NOMO-1 treated with dmso at 0.1 percent for 144 hours (cell line): ENCODE measurements around the gene GRM4.
A peak's percentile ranks its signal among the peaks of the same experiment; 100 is the strongest.

ENCODE experiments used
- DNase-seq: peaks from one replicate; lab custom pipeline; 2025; ENCODE audit not compliant: unreplicated experiment; lab: John Stamatoyannopoulos, UW

Gene GRM4

DNA sequence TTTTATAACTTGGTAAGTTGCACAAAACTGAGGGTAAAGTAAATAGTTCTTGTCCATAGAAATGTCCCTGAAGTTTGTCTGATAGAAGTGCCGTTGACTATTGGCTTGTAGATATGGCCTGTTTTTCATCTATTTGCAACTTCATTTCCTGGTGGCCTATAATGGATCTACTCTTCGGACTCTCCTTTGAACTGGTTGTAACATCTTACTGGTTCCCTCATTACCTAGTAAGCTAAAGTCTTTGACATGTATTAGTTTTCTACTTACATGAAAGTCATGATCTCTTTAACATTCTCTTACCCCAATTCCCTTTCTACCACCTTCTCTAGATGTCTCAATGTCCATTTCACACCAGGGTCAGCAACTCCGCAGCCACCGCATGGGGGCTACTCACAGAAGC, 146.3 kb downstream of the GRM4 start:
- DNase-seq, result no peak

DNA sequence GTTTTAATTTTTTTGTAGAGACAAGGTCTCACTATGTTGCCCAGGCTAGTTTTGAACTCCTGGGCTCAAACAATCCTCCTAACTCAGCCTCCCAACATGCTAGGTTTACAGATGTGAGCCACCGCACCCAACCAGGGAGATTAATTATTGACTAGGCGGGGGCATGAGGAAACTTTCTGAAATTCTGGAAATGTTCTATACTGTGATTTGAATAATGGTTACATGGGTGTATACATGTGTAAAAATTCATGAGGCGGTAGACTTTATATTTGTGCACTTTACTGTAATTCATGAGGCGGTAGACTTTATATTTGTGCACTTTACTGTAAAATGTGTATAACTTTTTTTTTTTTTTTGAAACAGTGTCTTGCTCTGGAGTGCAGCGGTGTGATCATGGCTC, 147.2 kb downstream of the GRM4 start:
- DNase-seq, result no peak

DNA sequence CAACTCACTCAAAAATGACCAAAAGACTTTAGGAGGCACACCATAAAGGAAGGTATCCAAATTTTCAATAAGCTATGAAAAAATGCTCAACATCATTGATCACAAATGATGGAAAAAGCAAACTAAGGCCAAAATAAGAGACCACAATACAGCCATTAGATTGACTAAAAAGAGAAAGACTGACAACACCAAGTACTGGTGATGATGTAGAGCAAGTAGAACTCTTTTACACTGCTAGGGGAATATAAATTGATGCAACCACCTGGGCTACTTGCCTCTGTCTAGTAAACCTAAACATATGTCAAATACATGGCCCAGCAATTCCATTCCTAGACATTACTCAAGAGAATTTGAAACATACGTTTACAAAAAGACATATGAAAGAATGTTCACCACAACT, 148.6 kb downstream of the GRM4 start:
- no peak for DNase-seq

DNA sequence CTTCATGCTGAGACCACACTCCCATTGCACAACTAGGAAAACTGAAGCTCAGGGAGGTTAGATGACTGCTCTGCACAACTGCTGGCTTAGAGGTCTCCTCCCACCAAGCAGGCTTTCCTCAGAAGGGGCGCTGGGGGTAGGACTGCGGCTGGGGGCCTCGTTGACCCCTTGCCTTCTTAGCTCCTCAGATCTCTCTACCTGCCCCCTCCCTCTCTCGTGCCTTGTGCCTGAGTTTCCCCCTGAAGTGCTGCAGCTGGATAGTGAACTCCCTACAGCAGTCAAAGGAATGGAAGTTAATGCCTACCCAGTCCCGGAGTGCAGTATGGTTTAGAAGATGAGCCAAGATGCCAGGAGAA, 149.8 kb downstream of the GRM4 start:
- no peak for DNase-seq

GRCh38 chr6:33995309-33996119, 150.4 kb downstream of the GRM4 start:
- peak; percentile 46 for DNase-seq

DNA sequence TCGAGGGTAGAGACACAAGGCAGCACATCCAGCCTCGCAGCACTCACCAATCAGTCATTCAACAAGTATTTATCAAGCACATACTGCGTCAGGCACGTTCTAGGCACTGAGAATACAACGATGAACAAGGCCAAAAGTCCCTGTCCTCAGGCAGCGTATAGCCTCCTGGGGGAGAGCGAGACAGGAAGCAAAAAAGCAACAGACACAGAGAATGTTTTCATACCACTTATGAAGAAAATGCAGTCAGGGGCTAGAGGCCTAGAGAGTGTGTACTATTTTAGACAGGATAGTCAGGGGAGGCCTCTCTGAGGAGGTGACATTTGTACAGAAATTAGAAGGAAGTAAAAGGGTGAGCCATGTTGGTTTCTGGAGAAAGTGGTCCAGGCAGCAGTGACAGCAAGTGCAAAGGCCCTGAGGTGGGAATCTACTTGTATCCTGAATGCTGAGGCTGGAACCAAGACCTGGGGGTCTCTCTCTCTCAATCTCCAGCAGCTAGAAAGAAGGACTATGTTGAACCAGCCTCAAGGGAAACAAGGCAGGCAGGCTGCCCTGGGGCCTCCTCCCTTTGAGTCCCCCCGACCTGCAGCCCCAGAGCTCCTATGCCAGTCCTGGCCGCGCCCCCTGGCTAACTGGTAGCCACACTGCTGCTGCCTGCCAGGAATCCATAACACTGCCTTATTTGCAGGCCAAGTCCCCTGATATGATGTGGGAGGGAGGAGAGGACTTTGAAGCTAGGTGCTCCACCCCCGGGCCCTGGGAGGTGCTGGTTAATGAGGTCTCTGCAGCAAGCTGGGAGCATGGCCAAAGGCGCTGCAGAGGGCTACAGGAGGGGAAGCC, 151.2 kb downstream of the GRM4 start:
- no peak for DNase-seq

DNA sequence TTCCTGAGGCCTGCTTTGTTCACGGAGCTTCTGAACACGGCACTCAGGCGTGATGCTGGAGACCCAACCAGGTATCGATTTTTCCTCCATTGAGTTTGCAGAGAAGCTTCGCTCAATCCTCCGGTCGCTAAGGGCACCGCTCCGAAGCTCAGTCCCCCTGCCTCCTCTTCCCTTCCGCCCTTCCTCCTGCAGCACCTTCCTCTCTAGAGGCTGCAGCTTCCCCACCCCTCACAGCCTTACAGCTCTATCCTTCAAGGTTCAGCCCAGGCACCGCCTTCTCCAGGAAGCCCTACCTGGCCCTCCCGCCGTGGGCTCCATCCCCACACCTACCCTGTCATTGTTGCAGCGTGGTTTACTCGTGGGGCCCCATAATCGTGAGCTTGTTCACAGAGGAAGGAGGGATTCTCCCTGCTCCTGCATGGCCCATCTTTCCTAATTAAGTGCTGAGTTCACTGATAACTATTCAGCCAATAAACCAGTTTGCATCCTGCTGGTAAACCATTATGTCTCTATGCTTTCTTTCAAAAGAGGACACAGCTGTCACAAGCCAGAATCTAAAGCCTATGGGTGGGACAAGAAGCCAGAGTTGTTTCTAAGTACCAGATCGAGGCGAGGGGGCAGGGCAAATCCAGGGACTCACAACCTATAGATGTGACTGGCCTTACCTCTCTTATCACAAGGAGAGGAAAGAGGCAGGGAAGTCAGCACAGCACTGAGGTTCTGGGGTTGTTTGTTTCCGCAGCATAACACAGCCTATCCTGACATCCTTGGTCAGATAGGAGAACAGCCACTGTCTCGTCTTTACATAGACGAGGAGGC, 152.0 kb downstream of the GRM4 start:
- no peak for DNase-seq

GRCh38 chr6:33993091-33993490, 152.8 kb downstream of the GRM4 start:
- DNase-seq, result no peak

DNA sequence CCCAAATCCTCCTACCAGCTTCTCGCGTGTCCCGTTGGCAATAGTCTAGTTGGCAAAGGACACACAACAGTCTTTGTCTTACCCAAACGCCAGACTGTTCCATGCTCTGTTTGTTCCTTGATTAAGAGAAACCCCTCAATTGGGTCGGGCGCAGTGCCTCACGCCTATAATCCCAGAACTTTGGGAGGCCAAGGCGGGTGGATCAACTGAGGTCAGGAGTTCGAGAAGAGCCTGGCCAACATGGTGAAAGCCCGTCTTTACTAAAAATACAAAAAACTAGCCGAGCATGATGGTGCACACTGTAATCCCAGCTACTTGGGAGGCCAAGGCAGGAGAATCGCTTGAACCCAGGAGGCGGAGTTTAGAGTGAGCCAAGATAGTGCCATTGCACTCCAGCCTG, 153.7 kb downstream of the GRM4 start:
- DNase-seq, result no peak

DNA sequence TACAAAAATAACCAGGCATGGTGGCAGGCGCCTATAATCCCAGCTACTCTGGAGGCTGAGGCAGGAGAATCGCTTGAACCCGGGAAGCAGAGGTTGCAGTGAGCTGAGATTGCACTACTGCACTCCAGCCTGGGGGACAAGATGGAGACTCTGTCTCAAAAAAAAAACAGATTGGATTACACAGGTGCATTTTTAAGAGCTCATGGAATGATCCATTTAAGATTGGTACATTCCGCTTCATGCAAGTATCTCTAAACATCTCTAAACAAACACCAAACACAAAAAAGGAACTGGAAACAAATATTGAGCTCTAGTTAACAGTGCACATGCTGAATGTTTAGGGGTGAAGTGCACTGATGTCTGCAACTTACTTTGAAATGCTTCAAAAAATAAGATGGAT, 154.3 kb downstream of the GRM4 start:
- no peak for DNase-seq

- no peak for DNase-seq
These were observed 155.8 kb downstream of the GRM4 start for GRCh38 chr6:33990061-33990541.

DNA sequence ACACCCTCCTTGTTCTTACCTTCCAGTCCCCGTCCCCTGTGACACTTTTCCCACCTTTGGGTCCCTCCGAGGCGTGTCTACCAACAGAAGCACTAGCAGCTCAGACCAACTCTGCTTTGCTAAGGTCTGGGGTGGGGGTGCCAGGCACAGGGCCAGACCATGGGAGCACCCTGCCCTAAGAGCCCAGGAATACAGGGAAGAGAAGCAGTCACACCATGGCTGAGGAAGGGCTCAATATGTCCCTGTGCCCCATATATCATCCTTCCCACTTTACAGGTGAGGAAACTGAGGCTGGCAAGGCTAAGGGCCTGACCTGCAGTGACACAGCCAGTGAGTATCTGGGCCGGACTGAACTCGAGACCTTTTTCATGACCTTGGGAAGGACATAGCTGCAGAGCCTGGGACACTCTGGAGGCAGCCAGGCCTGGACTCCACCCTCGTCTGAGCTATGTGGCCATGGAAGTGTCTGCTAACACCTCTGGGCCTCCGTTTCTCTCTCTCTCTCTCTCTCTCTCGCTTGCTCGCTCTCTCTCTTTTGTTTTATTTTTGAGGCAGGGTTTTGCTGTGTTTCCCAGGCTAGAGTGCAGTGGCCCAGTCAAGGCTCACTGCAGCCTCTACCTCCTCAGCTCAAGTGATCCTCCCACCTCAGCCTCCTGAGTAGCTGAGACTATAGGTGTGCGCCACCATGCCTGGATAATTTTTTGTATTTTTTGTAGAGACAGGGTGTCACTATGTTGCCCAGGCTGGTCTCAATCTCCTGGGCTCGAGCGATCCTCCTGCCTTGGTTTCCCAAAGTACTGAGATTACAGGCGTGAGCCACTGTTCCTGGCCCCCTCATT, 156.7 kb downstream of the GRM4 start:
- DNase-seq, result no peak

GRCh38 chr6:33988121-33989015, 157.5 kb downstream of the GRM4 start:
- DNase-seq, result no peak

DNA sequence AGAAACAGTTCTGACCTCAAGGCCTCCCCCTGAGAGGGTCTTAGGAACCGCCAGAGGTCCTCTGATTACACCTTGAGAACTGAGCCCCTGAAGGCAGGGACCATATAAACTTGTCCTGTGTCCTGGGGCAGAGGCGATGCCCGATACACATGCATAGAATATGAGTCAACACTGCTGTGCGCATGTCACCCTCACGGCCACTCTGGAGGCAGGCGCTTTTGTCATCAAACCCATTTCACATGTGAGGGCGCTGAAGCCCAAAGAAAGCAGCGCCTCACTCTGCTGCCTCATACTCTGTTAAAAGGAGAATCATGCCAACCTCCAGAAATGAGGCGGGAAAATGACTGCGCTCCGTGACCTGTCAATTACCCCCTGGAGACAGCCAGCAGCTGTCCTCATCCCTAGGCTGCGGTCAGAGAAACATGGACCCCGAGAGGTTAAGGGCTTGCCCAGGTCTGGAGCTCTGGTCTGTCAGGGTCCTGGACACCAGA, 158.3 kb downstream of the GRM4 start:
- no peak for DNase-seq

DNA sequence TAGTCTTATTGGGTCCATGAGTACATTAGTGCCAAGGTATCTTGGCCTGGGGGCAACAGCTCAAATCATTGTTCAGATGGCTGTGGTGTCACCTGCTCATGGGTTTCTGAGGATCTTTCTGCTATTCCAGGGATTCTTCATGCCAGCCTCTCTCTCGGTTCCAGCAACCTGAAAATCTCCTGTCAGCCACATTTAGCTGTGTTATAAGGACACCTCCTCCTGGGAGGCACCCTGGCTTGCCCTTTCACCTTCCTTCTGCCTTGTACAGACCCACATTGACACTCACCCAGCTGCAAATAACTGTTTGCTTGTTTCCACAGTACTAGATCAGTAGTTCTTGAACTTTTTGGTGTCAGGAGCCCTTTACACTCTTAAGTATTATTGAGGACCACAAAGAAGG, 159.9 kb downstream of the GRM4 start:
- DNase-seq, result no peak

- no peak for DNase-seq
These were observed 160.6 kb downstream of the GRM4 start for GRCh38 chr6:33985313-33985751.

GRCh38 chr6:33984466-33985312, 161.2 kb downstream of the GRM4 start:
- no peak for DNase-seq

- no peak for DNase-seq
These were observed 162.0 kb downstream of the GRM4 start for GRCh38 chr6:33983721-33984465.
